DOHH2 (cell line): ENCODE measurements around the gene ACOT11.

Experiments used
- H3F3A ChIP-seq: fragments of 200-600 bp; sonication (generic), shearing (Covaris generic); 2 replicates; pipeline ENCODE4 v1.6.0; 2016; ENCODE audit warnings: antibody characterized with exemption, mild to moderate bottlenecking; ENCODE audit not compliant: control insufficient read depth, insufficient read depth
- H3K27ac ChIP-seq: fragments of 200-600 bp; sonication (generic); 2 replicates; pipeline ENCODE4 v1.5.1; 2014; ENCODE audit warnings: low read depth, mild to moderate bottlenecking, low read length, moderate library complexity
- H3K27me3 ChIP-seq: fragments of 200-600 bp; sonication (generic); 2 replicates; pipeline ENCODE4 v1.6.1; 2014; ENCODE audit warnings: mild to moderate bottlenecking, low read length, mixed read lengths; ENCODE audit not compliant: control insufficient read depth
- H3K36me3 ChIP-seq: fragments of 200-600 bp; sonication (generic); 2 replicates; pipeline ENCODE4 v1.6.1; 2014; ENCODE audit warnings: mild to moderate bottlenecking, low read length, moderate library complexity, mixed read lengths; ENCODE audit not compliant: control insufficient read depth
- H3K4me1 ChIP-seq: fragments of 200-600 bp; sonication (generic); 2 replicates; pipeline ENCODE4 v1.6.1; 2014; ENCODE audit warnings: mild to moderate bottlenecking, low read length, mixed read lengths; ENCODE audit not compliant: control insufficient read depth
- H3K4me2 ChIP-seq: fragments of 200-600 bp; sonication (generic); 2 replicates; pipeline ENCODE4 v1.6.0; 2014; ENCODE audit warnings: mild to moderate bottlenecking, low read length, moderate library complexity
- H3K4me3 ChIP-seq: fragments of 200-600 bp; sonication (generic); 2 replicates; pipeline ENCODE4 v1.5.1; 2014; ENCODE audit warnings: mild to moderate bottlenecking, low read length, mixed read lengths
- H3K79me2 ChIP-seq: fragments of 200-600 bp; sonication (generic); 2 replicates; pipeline ENCODE4 v1.6.1; 2014; ENCODE audit warnings: mild to moderate bottlenecking, low read length, mixed read lengths; ENCODE audit not compliant: control insufficient read depth
- H3K9me2 ChIP-seq: fragments of 200-600 bp; sonication (generic); replicated peaks from 2 replicates; pipeline ENCODE4 v1.6.1; 2014; ENCODE audit warnings: mild to moderate bottlenecking, low read length, mixed read lengths; ENCODE audit not compliant: control insufficient read depth
- H3K9me3 ChIP-seq: fragments of 200-600 bp; sonication (generic); 2 replicates; pipeline ENCODE4 v1.6.1; 2014; ENCODE audit warnings: antibody characterized with exemption, low read length, mixed read lengths; ENCODE audit not compliant: control insufficient read depth, insufficient read depth
- H4K20me1 ChIP-seq: fragments of 200-600 bp; sonication (generic); 2 replicates; pipeline ENCODE4 v1.6.0; 2014; ENCODE audit warnings: low read depth, mild to moderate bottlenecking, antibody characterized with exemption, low read length, moderate library complexity; ENCODE audit not compliant: control insufficient read depth, insufficient read depth
- EZH2phosphoT487 ChIP-seq: fragments of 200-600 bp; sonication (generic); IDR thresholded peaks from 2 replicates; pipeline ENCODE4 v1.6.1; 2017; ENCODE audit warnings: borderline replicate concordance, mild to moderate bottlenecking, antibody characterized with exemption, low read length, moderate library complexity, mixed read lengths
- TF ChIP-seq, protein P1 (sequence below): fragments of 200-600 bp; sonication (generic); IDR thresholded peaks from one replicate; pipeline ENCODE4 v1.5.1; 2014; ENCODE audit warnings: antibody characterized with exemption, mild to moderate bottlenecking, low read depth, low read length; ENCODE audit not compliant: poor library complexity, severe bottlenecking

Gene ACOT11

GRCh38 chr1:54650417-54650816 lies 102.4 kb downstream of the ACOT11 start:
- Histone ChIP-seq H3K4me2 (no peak overlapping the region), H3K9me2 (no peaks in the 10 kb centered on the region)

GRCh38 chr1:54651608-54652007 lies 103.6 kb downstream of the ACOT11 start:
- Histone ChIP-seq H3K4me1 (no peaks in the 10 kb centered on the region), H3K79me2 (no peaks in the 10 kb centered on the region), H3K4me3 (no peak overlapping the region), H3K27me3 (no peaks in the 10 kb centered on the region), H3K4me2 (no peak overlapping the region), H3F3A (no peaks in the 10 kb centered on the region), H3K9me2 (no peaks in the 10 kb centered on the region), H3K36me3 (no peaks in the 10 kb centered on the region), H3K27ac (no peak overlapping the region), H4K20me1 (no peaks in the 10 kb centered on the region), H3K9me3 (no peaks in the 10 kb centered on the region)
- TF ChIP-seq, protein P1, sequence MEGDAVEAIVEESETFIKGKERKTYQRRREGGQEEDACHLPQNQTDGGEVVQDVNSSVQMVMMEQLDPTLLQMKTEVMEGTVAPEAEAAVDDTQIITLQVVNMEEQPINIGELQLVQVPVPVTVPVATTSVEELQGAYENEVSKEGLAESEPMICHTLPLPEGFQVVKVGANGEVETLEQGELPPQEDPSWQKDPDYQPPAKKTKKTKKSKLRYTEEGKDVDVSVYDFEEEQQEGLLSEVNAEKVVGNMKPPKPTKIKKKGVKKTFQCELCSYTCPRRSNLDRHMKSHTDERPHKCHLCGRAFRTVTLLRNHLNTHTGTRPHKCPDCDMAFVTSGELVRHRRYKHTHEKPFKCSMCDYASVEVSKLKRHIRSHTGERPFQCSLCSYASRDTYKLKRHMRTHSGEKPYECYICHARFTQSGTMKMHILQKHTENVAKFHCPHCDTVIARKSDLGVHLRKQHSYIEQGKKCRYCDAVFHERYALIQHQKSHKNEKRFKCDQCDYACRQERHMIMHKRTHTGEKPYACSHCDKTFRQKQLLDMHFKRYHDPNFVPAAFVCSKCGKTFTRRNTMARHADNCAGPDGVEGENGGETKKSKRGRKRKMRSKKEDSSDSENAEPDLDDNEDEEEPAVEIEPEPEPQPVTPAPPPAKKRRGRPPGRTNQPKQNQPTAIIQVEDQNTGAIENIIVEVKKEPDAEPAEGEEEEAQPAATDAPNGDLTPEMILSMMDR, result no peak
- TF ChIP-seq EZH2phosphoT487, result no peak

More at GRCh38 chr1:54650417-54650816, 102.4 kb downstream of the ACOT11 start:
- Histone ChIP-seq H3K4me3 (no peak overlapping the region), H3K9me3 (no peaks in the 10 kb centered on the region), H3F3A (no peaks in the 10 kb centered on the region), H3K79me2 (no peaks in the 10 kb centered on the region), H3K27ac (no peak overlapping the region), H4K20me1 (no peaks in the 10 kb centered on the region), H3K4me1 (no peaks in the 10 kb centered on the region), H3K36me3 (no peaks in the 10 kb centered on the region), H3K27me3 (no peaks in the 10 kb centered on the region)
- TF ChIP-seq, protein P1, result no peak
- no peak for TF ChIP-seq EZH2phosphoT487

DNA sequence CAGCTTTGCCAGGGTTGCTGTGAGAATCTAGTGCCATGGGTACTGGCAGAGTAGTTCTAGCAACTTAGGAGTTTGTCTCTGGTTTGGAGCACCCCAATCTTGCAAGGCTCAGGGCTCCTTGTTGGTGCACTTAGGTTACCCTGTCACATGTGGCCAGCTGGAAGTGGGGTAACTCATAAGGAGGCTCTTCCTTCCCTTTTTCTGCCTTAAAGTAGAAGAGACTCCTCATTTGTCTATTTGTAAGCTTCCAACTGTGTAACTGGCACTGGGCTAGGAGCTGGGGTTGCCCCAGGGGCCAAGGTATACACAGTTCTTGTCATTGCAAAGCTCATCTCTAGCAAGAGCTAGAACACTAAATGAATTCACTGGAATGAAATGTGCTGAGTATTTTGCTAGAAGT lies 104.1 kb downstream of the ACOT11 start:
- H3K4me3 ChIP-seq, result no peak overlapping the region
- no peaks in the 10 kb centered on the region for H3K4me1 ChIP-seq
- H3K27ac ChIP-seq, result no peak overlapping the region
- TF ChIP-seq EZH2phosphoT487, result no peak
- TF ChIP-seq, protein P1, result no peak
- no peaks in the 10 kb centered on the region for H3K79me2 ChIP-seq
- no peaks in the 10 kb centered on the region for H3F3A ChIP-seq
- H3K27me3 ChIP-seq, result no peaks in the 10 kb centered on the region
- no peaks in the 10 kb centered on the region for H3K9me3 ChIP-seq
- H3K36me3 ChIP-seq, result no peaks in the 10 kb centered on the region
- H3K9me2 ChIP-seq, result no peaks in the 10 kb centered on the region
- H4K20me1 ChIP-seq, result no peaks in the 10 kb centered on the region
- H3K4me2 ChIP-seq, result no peak overlapping the region
